ENCODE measurements around the gene VAV1. TPM values are rescaled to one million over a fixed set of nuclear protein-coding genes. Genes with fewer than 3 reads are reported as not detected.

Gene VAV1
- total and polyA plus RNA-seq, 2 of the 13 experiments (the other 11 are each of a cell fraction or from before 2014, with no cell fraction given), result not detected

DNA sequence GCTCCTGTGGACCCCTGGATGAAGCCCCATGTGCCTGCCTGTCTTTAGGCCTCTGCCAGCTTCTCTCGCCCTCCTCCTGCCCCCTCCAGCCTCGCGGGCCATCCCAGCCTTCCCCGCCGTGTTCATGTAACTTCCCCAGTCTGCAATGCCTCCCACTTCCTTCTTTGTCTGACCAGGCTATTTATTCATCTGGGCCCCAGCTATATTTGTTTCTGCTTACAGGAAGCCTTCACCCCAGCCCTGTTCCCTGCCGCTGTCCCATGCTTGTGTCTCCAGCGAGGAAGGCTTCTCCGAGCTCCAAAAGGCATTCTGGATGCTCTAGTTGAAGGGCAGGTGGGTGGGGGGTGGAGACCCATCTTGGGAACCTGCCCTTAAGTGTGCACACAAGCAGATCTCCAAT, 44.2 kb upstream of the VAV1 start (continued):
- TF ChIP-seq MED8 (CRISPR knock-in tag; IDR thresholded peaks at IDR 0.05; ENCODE audit: insufficient replicate concordance) (no peak), PHF21A (CRISPR knock-in tag; IDR thresholded peaks at IDR 0.05) (peak; percentile 25; the same call in 1 of the 2 replicates), ZFX (CRISPR knock-in tag; IDR thresholded peaks at IDR 0.05; ENCODE audit: low read depth) (peak; percentile 33; the same call in 1 of the 2 replicates), SOX6 (IDR thresholded peaks at IDR 0.05) (no peak), SOX6 (CRISPR knock-in tag; IDR thresholded peaks at IDR 0.05) (0 out of 2 replicates have a peak, but pooled peaks have one; percentile 15), ZNF687 (CRISPR knock-in tag; IDR thresholded peaks at IDR 0.05) (peak; percentile 83), FOXP4 (CRISPR knock-in tag; IDR thresholded peaks at IDR 0.05) (0 out of 2 replicates have a peak, but pooled peaks have one; percentile 25), ZNF232 (CRISPR knock-in tag; IDR thresholded peaks at IDR 0.05; ENCODE audit: borderline replicate concordance) (0 out of 2 replicates have a peak, but pooled peaks have one; percentile 24), RARA (CRISPR knock-in tag; IDR thresholded peaks at IDR 0.05) (0 out of 2 replicates have a peak, but pooled peaks have one; percentile 11), NCOA2 (CRISPR knock-in tag; IDR thresholded peaks at IDR 0.05) (peak; percentile 39; the same call in 1 of the 2 replicates), ARHGAP35 (CRISPR knock-in tag; IDR thresholded peaks at IDR 0.05; ENCODE audit: borderline replicate concordance) (no peak), ZBTB4 (CRISPR knock-in tag; IDR thresholded peaks at IDR 0.05; ENCODE audit: borderline replicate concordance) (0 out of 2 replicates have a peak, but pooled peaks have one; percentile 81), SAP130 (CRISPR knock-in tag; IDR thresholded peaks at IDR 0.05; ENCODE audit: low read depth) (peak; percentile 37; the same call in 1 of the 2 replicates), GATAD2A (CRISPR knock-in tag; IDR thresholded peaks at IDR 0.05) (0 out of 2 replicates have a peak, but pooled peaks have one; percentile 15), ZNF225 (CRISPR knock-in tag; IDR thresholded peaks at IDR 0.05) (peak; percentile 69; the same call in 1 of the 2 replicates), SOX13 (IDR thresholded peaks at IDR 0.05) (no peak), SOX13 (CRISPR knock-in tag; conservative IDR thresholded peaks at IDR 0.05 in 1 of 2, IDR thresholded peaks at IDR 0.05 in 1 of 2) (peak in 1 of 2 experiments; percentile 45; a peak in 1 of 4 replicates), HDAC2 (CRISPR knock-in tag; IDR thresholded peaks at IDR 0.05) (0 out of 2 replicates have a peak, but pooled peaks have one; percentile 5)
- TF ChIP-seq, protein P1, sequence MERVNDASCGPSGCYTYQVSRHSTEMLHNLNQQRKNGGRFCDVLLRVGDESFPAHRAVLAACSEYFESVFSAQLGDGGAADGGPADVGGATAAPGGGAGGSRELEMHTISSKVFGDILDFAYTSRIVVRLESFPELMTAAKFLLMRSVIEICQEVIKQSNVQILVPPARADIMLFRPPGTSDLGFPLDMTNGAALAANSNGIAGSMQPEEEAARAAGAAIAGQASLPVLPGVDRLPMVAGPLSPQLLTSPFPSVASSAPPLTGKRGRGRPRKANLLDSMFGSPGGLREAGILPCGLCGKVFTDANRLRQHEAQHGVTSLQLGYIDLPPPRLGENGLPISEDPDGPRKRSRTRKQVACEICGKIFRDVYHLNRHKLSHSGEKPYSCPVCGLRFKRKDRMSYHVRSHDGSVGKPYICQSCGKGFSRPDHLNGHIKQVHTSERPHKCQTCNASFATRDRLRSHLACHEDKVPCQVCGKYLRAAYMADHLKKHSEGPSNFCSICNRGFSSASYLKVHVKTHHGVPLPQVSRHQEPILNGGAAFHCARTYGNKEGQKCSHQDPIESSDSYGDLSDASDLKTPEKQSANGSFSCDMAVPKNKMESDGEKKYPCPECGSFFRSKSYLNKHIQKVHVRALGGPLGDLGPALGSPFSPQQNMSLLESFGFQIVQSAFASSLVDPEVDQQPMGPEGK (CRISPR knock-in tag; IDR thresholded peaks at IDR 0.05), result peak; percentile 58; the same call in 1 of the 2 replicates
